MM.1S (cell line): ENCODE measurements around the gene ZP2.

Source experiments
- CTCF ChIP-seq: fragments of 300-600 bp; sonication (generic); IDR thresholded peaks from 2 replicates; pipeline ENCODE4 v1.5.1; 2016; ENCODE audit warnings: antibody characterized with exemption, low read length, mixed read lengths
- EZH2 ChIP-seq: fragments of 300-600 bp; sonication (generic); optimal IDR thresholded peaks from 2 replicates; pipeline ENCODE3; 2017; ENCODE audit warnings: low read depth, mild to moderate bottlenecking, antibody characterized with exemption, low read length, mixed read lengths
- EZH2phosphoT487 ChIP-seq: fragments of 300-600 bp; sonication (generic); IDR thresholded peaks from 2 replicates; pipeline ENCODE4 v1.6.1; 2018; ENCODE audit warnings: antibody characterized with exemption, low read length

GRCh38 chr16:21218153-21218552 lies 6.8 kb upstream of the ZP2 start:
- TF ChIP-seq CTCF: no peak
- TF ChIP-seq EZH2phosphoT487: no peak
- no peak for TF ChIP-seq EZH2
